ENCODE results near the gene MYL9.
A peak's percentile ranks its signal among the peaks of the same experiment; 100 is the strongest.

Gene MYL9

GRCh38 chr20:36574366-36575135 lies 33.2 kb downstream of the MYL9 start:
- TF ChIP-seq CTCF (IDR thresholded peaks at IDR 0.05; ENCODE audit: extremely low read depth, insufficient read depth, missing control alignments) = no peak
- DNase-seq (ENCODE audit: low spot score) = peak; percentile 73
- in situ Hi-C loops (cut with MboI; ENCODE audit: low pct_unique_long_range_greater_than_20kb, low sequenced_read_pairs, unreplicated experiment) = no loop called here

- no peak for DNase-seq (ENCODE audit: low spot score)
- no peak for TF ChIP-seq CTCF (IDR thresholded peaks at IDR 0.05; ENCODE audit: extremely low read depth, insufficient read depth, missing control alignments)
- in situ Hi-C loops (cut with MboI; ENCODE audit: low pct_unique_long_range_greater_than_20kb, low sequenced_read_pairs, unreplicated experiment) = no loop called here
Measured at GRCh38 chr20:36576081-36576445, 34.7 kb downstream of the MYL9 start.

DNA sequence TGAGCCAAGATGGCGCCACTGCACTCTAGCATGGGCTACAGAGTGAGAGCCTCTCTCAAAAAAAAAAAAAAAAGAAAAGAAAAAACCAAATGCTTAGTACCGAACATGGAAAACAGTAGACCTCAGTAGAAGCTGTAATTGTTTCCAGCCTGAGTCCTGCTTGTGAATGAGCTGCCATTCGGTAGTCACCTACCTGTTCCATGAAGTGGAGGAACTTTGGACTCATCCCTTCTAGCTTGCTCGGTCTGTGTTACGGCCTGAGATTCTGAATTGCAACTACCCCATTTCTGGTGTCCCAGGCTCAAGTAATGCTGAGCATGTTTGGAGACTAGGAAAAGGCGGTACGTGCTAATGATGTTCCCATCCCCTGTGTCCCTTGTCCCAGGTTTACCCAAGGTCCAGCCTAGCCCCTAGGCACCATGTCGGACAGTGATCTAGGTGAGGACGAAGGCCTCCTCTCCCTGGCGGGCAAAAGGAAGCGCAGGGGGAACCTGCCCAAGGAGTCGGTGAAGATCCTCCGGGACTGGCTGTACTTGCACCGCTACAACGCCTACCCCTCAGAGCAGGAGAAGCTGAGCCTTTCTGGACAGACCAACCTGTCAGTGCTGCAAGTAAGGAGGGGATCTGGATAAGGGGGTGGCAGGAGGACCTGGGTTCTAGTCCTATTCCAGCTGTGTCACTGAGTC lies 37.2 kb downstream of the MYL9 start:
- TF ChIP-seq CTCF (IDR thresholded peaks at IDR 0.05; ENCODE audit: extremely low read depth, insufficient read depth, missing control alignments) = no peak
- in situ Hi-C loops (cut with MboI; ENCODE audit: low pct_unique_long_range_greater_than_20kb, low sequenced_read_pairs, unreplicated experiment) = no loop called here
- DNase-seq (ENCODE audit: low spot score) = no peak

DNA sequence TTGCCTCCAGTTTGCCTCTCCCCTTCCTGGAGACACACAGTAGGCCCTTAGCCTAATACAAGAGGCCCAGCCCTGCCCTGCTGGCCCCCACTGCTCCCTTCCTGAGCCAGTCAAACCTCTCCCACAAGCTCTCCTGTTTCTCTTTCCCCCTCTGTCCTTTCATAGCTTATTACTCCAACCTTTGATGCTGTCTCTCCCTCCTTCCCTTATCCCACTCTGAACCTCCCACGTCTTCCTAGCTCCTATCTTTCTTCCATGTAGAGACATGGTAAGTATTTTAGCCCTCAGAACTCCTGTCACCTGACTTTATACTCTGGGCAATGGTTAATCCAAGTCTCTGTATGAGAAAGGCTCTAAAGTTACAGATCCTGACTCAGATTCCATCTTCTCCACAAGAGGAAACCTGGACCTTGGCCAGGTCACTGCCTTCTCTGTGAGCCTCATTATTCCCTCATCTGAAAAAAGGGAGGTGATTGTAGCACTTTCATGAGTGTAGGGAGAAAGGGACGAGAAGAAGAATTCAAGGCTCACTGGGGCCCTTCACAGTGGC lies 38.8 kb downstream of the MYL9 start:
- no peak for DNase-seq (ENCODE audit: low spot score)
- TF ChIP-seq CTCF (IDR thresholded peaks at IDR 0.05; ENCODE audit: extremely low read depth, insufficient read depth, missing control alignments) = no peak
- in situ Hi-C loops (cut with MboI; ENCODE audit: low pct_unique_long_range_greater_than_20kb, low sequenced_read_pairs, unreplicated experiment) = no loop called here

DNA sequence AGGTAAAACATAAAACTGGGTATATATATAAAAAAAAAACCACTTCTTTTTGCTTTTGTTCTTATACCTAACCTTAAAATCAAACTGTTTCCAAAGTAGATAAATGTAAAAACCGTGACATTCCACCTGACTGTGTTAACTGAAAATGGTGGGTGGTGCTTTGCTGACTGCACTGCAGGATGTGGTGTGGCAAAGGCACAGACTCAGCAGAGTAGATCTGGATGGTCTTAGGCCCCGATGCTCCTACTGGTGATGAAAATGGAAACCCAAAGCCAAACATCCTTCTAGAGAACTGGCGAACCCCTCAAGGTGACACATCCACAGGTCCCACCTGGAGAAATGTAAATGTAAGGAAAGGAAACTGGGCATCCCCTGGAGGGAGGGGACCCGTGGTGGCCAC lies 41.0 kb downstream of the MYL9 start:
- no peak for TF ChIP-seq CTCF (IDR thresholded peaks at IDR 0.05; ENCODE audit: extremely low read depth, insufficient read depth, missing control alignments)
- in situ Hi-C loops (cut with MboI; ENCODE audit: low pct_unique_long_range_greater_than_20kb, low sequenced_read_pairs, unreplicated experiment) = no loop called here
- no peak for DNase-seq (ENCODE audit: low spot score)

- no peak for DNase-seq (ENCODE audit: low spot score)
- in situ Hi-C loops (cut with MboI; ENCODE audit: low pct_unique_long_range_greater_than_20kb, low sequenced_read_pairs, unreplicated experiment) = no loop called here
- TF ChIP-seq CTCF (IDR thresholded peaks at IDR 0.05; ENCODE audit: extremely low read depth, insufficient read depth, missing control alignments) = no peak
Measured at GRCh38 chr20:36582821-36583220, 41.5 kb downstream of the MYL9 start.
